Measurements from ENCODE around the gene RCAN3.

DNA sequence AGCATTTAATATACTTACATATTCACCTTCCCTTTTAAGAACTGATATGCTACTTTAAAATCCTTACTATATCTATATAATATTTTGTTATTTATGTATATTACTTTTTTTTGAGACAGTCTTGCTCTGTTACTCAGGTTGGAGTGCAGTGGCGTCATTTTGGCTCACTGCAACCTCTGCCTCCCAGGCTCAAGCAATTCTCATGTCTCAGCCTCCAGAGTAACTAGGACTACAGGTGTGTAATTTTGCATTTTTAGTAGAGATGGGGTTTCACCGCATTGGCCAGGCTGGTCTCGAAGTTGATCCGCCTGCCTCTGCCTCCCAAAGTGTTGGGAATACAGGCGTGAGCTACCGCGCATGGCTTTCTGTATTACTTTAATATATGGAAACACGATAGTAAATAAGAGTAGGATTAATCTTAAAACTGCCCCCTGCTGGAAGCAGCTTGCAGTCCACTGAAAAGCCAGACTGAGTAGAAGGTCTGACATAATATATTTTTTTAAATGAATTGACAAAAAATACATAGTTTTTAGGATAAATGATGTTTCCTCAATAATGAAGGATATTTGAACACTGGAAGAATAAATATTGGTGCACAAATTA lies 24.4 kb downstream of the RCAN3 start:
- TF ChIP-seq POLR2A (IDR thresholded peaks at IDR 0.05; ENCODE audit: low read depth, low read length): no peak
- no peak for TF ChIP-seq TAF1 (IDR thresholded peaks at IDR 0.05; ENCODE audit: borderline replicate concordance, low read depth, low read length)
- TF ChIP-seq POLR2AphosphoS5 (IDR thresholded peaks at IDR 0.05; ENCODE audit: low read depth, low read length): no peak

Measured in GM12892 (cell line).